HUDEP-2 (cell line): ENCODE measurements around the gene OTX2.

Experiments used
- DNase-seq, 76 experiments: peaks; one replicate each; lab custom pipeline; 2025; ENCODE audit not compliant: unreplicated experiment in 76 of 76; lab: John Stamatoyannopoulos, UW

The OTX2 gene

GRCh38 chr14:56797003-56797568 is 13.2 kb downstream of the OTX2 start:
- DNase-seq, result no peak

- DNase-seq, result no peak
Observed at GRCh38 chr14:56796259-56796658, 14.0 kb downstream of the OTX2 start.

GRCh38 chr14:56795284-56795622 is 15.0 kb downstream of the OTX2 start:
- no peak for DNase-seq

- DNase-seq, result no peak
Observed at GRCh38 chr14:56794557-56795283, 15.6 kb downstream of the OTX2 start.

GRCh38 chr14:56794088-56794556 is 16.2 kb downstream of the OTX2 start:
- no peak for DNase-seq

GRCh38 chr14:56789955-56790354 is 20.3 kb downstream of the OTX2 start:
- no peak for DNase-seq

GRCh38 chr14:56787530-56787929 is 22.7 kb downstream of the OTX2 start:
- DNase-seq, result no peak

- DNase-seq, result no peak
Observed at GRCh38 chr14:56782711-56783110, 27.6 kb downstream of the OTX2 start.

GRCh38 chr14:56774503-56774902 is 35.8 kb downstream of the OTX2 start:
- no peak for DNase-seq

- no peak for DNase-seq
Observed at GRCh38 chr14:56770512-56770911, 39.8 kb downstream of the OTX2 start.

- no peak for DNase-seq
Observed at GRCh38 chr14:56760164-56760914, 49.9 kb downstream of the OTX2 start.

GRCh38 chr14:56759633-56760032 is 50.6 kb downstream of the OTX2 start:
- no peak for DNase-seq

- no peak for DNase-seq
Observed at GRCh38 chr14:56759094-56759493, 51.2 kb downstream of the OTX2 start.

- no peak for DNase-seq
Observed at GRCh38 chr14:56754921-56755320, 55.4 kb downstream of the OTX2 start.

- DNase-seq, result no peak
Observed at GRCh38 chr14:56753396-56753795, 56.9 kb downstream of the OTX2 start.

GRCh38 chr14:56752428-56752827 is 57.9 kb downstream of the OTX2 start:
- no peak for DNase-seq

- DNase-seq, result no peak
Observed at GRCh38 chr14:56751471-56751870, 58.8 kb downstream of the OTX2 start.
